Liver (tissue), 9 donors: ENCODE data around the gene LMF1. TPM values are rescaled to one million over a fixed set of nuclear protein-coding genes. Genes with fewer than 3 reads are reported as not detected.

Experiments
- DNase-seq: peaks from one replicate; pipeline ENCODE4 v3.0.0-alpha.2; 2017; ENCODE audit warnings: low spot score
- H3K27ac ChIP-seq, 2 donors: one replicate each; pipeline ENCODE4 v1.7.0; 2013; ENCODE audit warnings: inconsistent platforms in 2 of 2, low read length in 2 of 2, control low read depth in 1 of 2, low read depth in 1 of 2, mild to moderate bottlenecking in 1 of 2
- H3K27me3 ChIP-seq, 4 donors: one replicate each; pipeline versions ENCODE4 v1.6.1 to v1.7.0; 2013; ENCODE audit warnings: low read length in 3 of 4, inconsistent platforms in 1 of 4, mild to moderate bottlenecking in 1 of 4, moderate library complexity in 1 of 4; ENCODE audit not compliant: control insufficient read depth in 4 of 4, insufficient read depth in 4 of 4
- H3K36me3 ChIP-seq, 4 donors: one replicate each; pipeline versions ENCODE4 v1.6.1 to v1.7.0; 2013; ENCODE audit warnings: low read length in 3 of 4, mild to moderate bottlenecking in 3 of 4, low read depth in 1 of 4, moderate library complexity in 1 of 4; ENCODE audit not compliant: control insufficient read depth in 4 of 4, insufficient read depth in 3 of 4
- H3K4me1 ChIP-seq, 4 donors: one replicate each; pipeline versions ENCODE4 v1.6.1 to v1.7.0; 2013; ENCODE audit warnings: low read length in 3 of 4, mild to moderate bottlenecking in 3 of 4, moderate library complexity in 1 of 4; ENCODE audit not compliant: control insufficient read depth in 4 of 4, insufficient read depth in 4 of 4
- H3K4me3 ChIP-seq, 3 donors: one replicate each; pipeline versions ENCODE4 v1.6.1 to v1.7.0; 2013; ENCODE audit warnings: low read length in 3 of 3, control low read depth in 1 of 3, low read depth in 1 of 3, mild to moderate bottlenecking in 1 of 3
- H3K9ac ChIP-seq, 2 donors: one replicate each; pipeline ENCODE4 v1.7.0; 2013; ENCODE audit warnings: low read length in 2 of 2, mild to moderate bottlenecking in 2 of 2, moderate library complexity in 2 of 2, control low read depth in 1 of 2, low read depth in 1 of 2
- H3K9me3 ChIP-seq, 4 donors: one replicate each; pipeline versions ENCODE4 v1.6.1 to v1.7.0; 2013; ENCODE audit warnings: low read length in 3 of 4; ENCODE audit not compliant: control insufficient read depth in 4 of 4
- ATF3 ChIP-seq: IDR thresholded peaks from 2 replicates; pipeline ENCODE4 v1.6.1; 2016; ENCODE audit warnings: antibody characterized with exemption
- CTCF ChIP-seq: fragments of 150-350 bp; IDR thresholded peaks from 2 replicates; pipeline ENCODE4 v1.5.1; 2017; ENCODE audit warnings: improper control_type of control experiment, low read depth, low read length; ENCODE audit not compliant: missing input control
- EGR1 ChIP-seq, 2 donors: IDR thresholded peaks; 2 replicates each; pipeline ENCODE4 v1.6.1; 2016 to 2018; ENCODE audit warnings: antibody characterized with exemption in 2 of 2, low read depth in 2 of 2
- FOXA1 ChIP-seq: IDR thresholded peaks from 2 replicates; pipeline ENCODE4 v1.6.1; 2016; ENCODE audit warnings: antibody characterized with exemption
- FOXA2 ChIP-seq: IDR thresholded peaks from 2 replicates; pipeline ENCODE4 v1.6.1; 2016; ENCODE audit warnings: antibody characterized with exemption
- GABPA ChIP-seq, 2 donors: IDR thresholded peaks in 1 of 2; conservative IDR thresholded peaks in 1 of 2; 2 replicates each; pipeline ENCODE4 v1.6.1; 2016; ENCODE audit warnings: antibody characterized with exemption in 2 of 2, mild to moderate bottlenecking in 1 of 2, moderate library complexity in 1 of 2
- HNF4A ChIP-seq, 2 donors: conservative IDR thresholded peaks; 2 replicates each; pipeline ENCODE4 v1.6.1; 2016; ENCODE audit warnings: antibody characterized with exemption in 2 of 2, mild to moderate bottlenecking in 2 of 2
- HNF4G ChIP-seq: IDR thresholded peaks from 2 replicates; pipeline ENCODE4 v1.6.1; 2016; ENCODE audit warnings: antibody characterized with exemption
- JUND ChIP-seq, 2 donors: IDR thresholded peaks; 2 replicates each; pipeline ENCODE4 v1.6.1; 2016; ENCODE audit warnings: antibody characterized with exemption in 2 of 2
- MAX ChIP-seq: IDR thresholded peaks from 2 replicates; pipeline ENCODE4 v1.6.1; 2016; ENCODE audit warnings: antibody characterized with exemption
- NR2F2 ChIP-seq: IDR thresholded peaks from 2 replicates; pipeline ENCODE4 v1.6.1; 2016; ENCODE audit warnings: antibody characterized with exemption
- RAD21 ChIP-seq, 2 donors: IDR thresholded peaks; 2 replicates each; pipeline ENCODE4 v1.6.1; 2016; ENCODE audit warnings: antibody characterized with exemption in 2 of 2, mild to moderate bottlenecking in 2 of 2
- REST ChIP-seq: IDR thresholded peaks from 2 replicates; pipeline ENCODE4 v1.6.1; 2016; ENCODE audit warnings: antibody characterized with exemption, mild to moderate bottlenecking
- RXRA ChIP-seq, 2 donors: IDR thresholded peaks; 2 replicates each; pipeline ENCODE4 v1.6.1; 2017 to 2018; ENCODE audit warnings: antibody characterized with exemption in 2 of 2, mild to moderate bottlenecking in 1 of 2
- SP1 ChIP-seq: IDR thresholded peaks from 2 replicates; pipeline ENCODE4 v1.6.1; 2018; ENCODE audit warnings: antibody characterized with exemption, mild to moderate bottlenecking
- TAF1 ChIP-seq: conservative IDR thresholded peaks from 2 replicates; pipeline ENCODE4 v1.6.1; 2016; ENCODE audit warnings: antibody characterized with exemption, mild to moderate bottlenecking
- YY1 ChIP-seq: IDR thresholded peaks from 2 replicates; pipeline ENCODE4 v1.6.1; 2016; ENCODE audit warnings: antibody characterized with exemption, mild to moderate bottlenecking
- ZBTB33 ChIP-seq: IDR thresholded peaks from 2 replicates; pipeline ENCODE4 v1.6.1; 2016; ENCODE audit warnings: antibody characterized with exemption
- WGBS: extraction: QIAGEN DNeasy Blood & Tissue Kit; methylation state at CpG from one replicate; pipeline ENCODE4 v1.1.7; 2013; 5-methylcytosine and 5-hydroxymethylcytosine counted together
- polyA plus RNA-seq, 2 donors: library from polyadenylated mRNA; stranded (reverse) in 1 of 2; unstranded in 1 of 2; fragments of 200-250 nt in 1 of 2; fragments of >200 nt in 1 of 2; fragmentation: Nextera tagmentation in 1 of 2; extraction: Ambion mirVana in 1 of 2; gene quantifications; one replicate each; pipeline versions ENCODE4 v1.2.1 to v1.2.3, GENCODE V29; 2013 to 2015
- total RNA-seq, 2 donors: library from RNA; depleted of rRNA; stranded (reverse); fragments of >200 nt; gene quantifications; one replicate each; pipeline ENCODE4 v1.2.3, GENCODE V29; 2014
- donor health status: healthy.
- donor health status: healthy.
- donor health status: healthy.
- donor health status: healthy.
- donor health status: healthy.

The LMF1 gene
- total and polyA plus RNA-seq, 4 donors: 8.8 to 24.3 (median 12.6) TPM

- TF ChIP-seq SP1: no peak
- TF ChIP-seq TAF1: no peak
- no peak for TF ChIP-seq FOXA2
- TF ChIP-seq RAD21 (IDR thresholded peaks at IDR 0.05): no peak
- TF ChIP-seq MAX: no peak
These were observed 166.4 kb downstream of the LMF1 start (continued) for GRCh38 chr16:804193-805048.

- TF ChIP-seq MAX (no peak), JUND (IDR thresholded peaks at IDR 0.05) (no peak), HNF4A (conservative IDR thresholded peaks at IDR 0.05) (no peak), CTCF (no peak), NR2F2 (no peak), FOXA1 (no peak), EGR1 (IDR thresholded peaks at IDR 0.05; ENCODE audit: low read depth in 2 of 2) (no peak), RAD21 (IDR thresholded peaks at IDR 0.05) (no peak), SP1 (no peak), GABPA (IDR thresholded peaks at IDR 0.05 in 1 of 2, conservative IDR thresholded peaks at IDR 0.05 in 1 of 2) (no peak), YY1 (no peak), ZBTB33 (no peak), HNF4G (no peak), REST (no peak), ATF3 (no peak), RXRA (IDR thresholded peaks at IDR 0.05) (no peak), FOXA2 (no peak), TAF1 (no peak)
- Histone ChIP-seq H3K9ac (no peak overlapping the region), H3K4me1 (peaks cover 0 to 10% (median 5%) of the 10 kb centered on the region in 4 donors), H3K36me3 (no peaks in the 10 kb centered on the region), H3K9me3 (no peaks in the 10 kb centered on the region), H3K27me3 (peaks cover 0 to 5% (median 2%) of the 10 kb centered on the region in 4 donors), H3K27ac (no peak overlapping the region), H3K4me3 (no peak overlapping the region)
- 52% methylated on average over 8 of the region's 8 CpGs for WGBS
- no peak for DNase-seq
These were observed 167.1 kb downstream of the LMF1 start for GRCh38 chr16:803754-804080.

Other genes starting within 250 kb of the LMF1 start
- 10 to 100 TPM; 14.0 to 17.6 TPM for gene ANTKMT, start 249.8 kb downstream of the LMF1 start, total RNA-seq
- 10 to 100 TPM; 21.8 to 29.7 TPM for gene ANTKMT, start 249.8 kb downstream of the LMF1 start, polyA plus RNA-seq
- under 1 TPM; 0.08 to 0.28 TPM for gene CCDC78, start 244.5 kb downstream of the LMF1 start, total RNA-seq
- gene CCDC78, start 244.5 kb downstream of the LMF1 start, polyA plus RNA-seq: under 1 TPM in 1 of 2 donors, not detected in 1; 0.05 TPM
- gene HAGHL, start 243.9 kb downstream of the LMF1 start, total RNA-seq: 1 to 10 TPM in 1 of 2 donors, under 1 TPM in 1; 0.67 to 1.1 TPM
- under 1 TPM; 0.25 to 0.32 TPM for gene HAGHL, start 243.9 kb downstream of the LMF1 start, polyA plus RNA-seq
- gene CIAO3, start 230.0 kb downstream of the LMF1 start, total RNA-seq: 10 to 100 TPM; 16.9 to 24.3 TPM
- 10 to 100 TPM; 13.2 to 16.0 TPM for gene CIAO3, start 230.0 kb downstream of the LMF1 start, polyA plus RNA-seq
- under 1 TPM; 0.08 to 0.65 TPM for gene MSLN, start 210.2 kb downstream of the LMF1 start, total RNA-seq
- under 1 TPM in 1 of 2 donors, not detected in 1; 0.03 TPM for gene MSLN, start 210.2 kb downstream of the LMF1 start, polyA plus RNA-seq
- 1 to 10 TPM; 8.2 to 9.7 TPM for gene RPUSD1, start 182.6 kb downstream of the LMF1 start, total RNA-seq
- 10 to 100 TPM in 1 of 2 donors, 1 to 10 TPM in 1; 4.5 to 10.7 TPM for gene RPUSD1, start 182.6 kb downstream of the LMF1 start, polyA plus RNA-seq
- 10 to 100 TPM in 1 of 2 donors, 1 to 10 TPM in 1; 5.1 to 15.6 TPM for gene CHTF18, start 182.4 kb downstream of the LMF1 start, total RNA-seq
- gene CHTF18, start 182.4 kb downstream of the LMF1 start, polyA plus RNA-seq: 1 to 10 TPM; 1.7 to 2.6 TPM
- not detected for gene GNG13, start 170.2 kb downstream of the LMF1 start, total RNA-seq
- not detected for gene GNG13, start 170.2 kb downstream of the LMF1 start, polyA plus RNA-seq
- under 1 TPM; 0.17 to 0.33 TPM for gene SOX8, start 10.8 kb upstream of the LMF1 start, total RNA-seq
- under 1 TPM in 1 of 2 donors, not detected in 1; 0.05 TPM for gene SOX8, start 10.8 kb upstream of the LMF1 start, polyA plus RNA-seq
- not detected for gene SSTR5, start 101.8 kb upstream of the LMF1 start, total RNA-seq
- not detected for gene SSTR5, start 101.8 kb upstream of the LMF1 start, polyA plus RNA-seq
- not detected for gene C1QTNF8, start 125.3 kb upstream of the LMF1 start, total RNA-seq
- not detected for gene C1QTNF8, start 125.3 kb upstream of the LMF1 start, polyA plus RNA-seq
- 1 to 10 TPM; 4.2 to 8.5 TPM for gene CACNA1H, start 182.1 kb upstream of the LMF1 start, total RNA-seq
- 1 to 10 TPM in 1 of 2 donors, under 1 TPM in 1; 0.21 to 7.9 TPM for gene CACNA1H, start 182.1 kb upstream of the LMF1 start, polyA plus RNA-seq